H1 (cell line): ENCODE results near the gene ESRRB. TPM values are rescaled to one million over a fixed set of nuclear protein-coding genes. Genes with fewer than 3 reads are reported as not detected.

Experiments
- CTCF ChIA-PET: fragments of 300-600 bp; sonication (Branson Sonifier 250); formaldehyde crosslinking; loops from one replicate; lab custom pipeline; 2021; ENCODE audit not compliant: partially characterized antibody; lab: Charles Lee
- POLR2A ChIA-PET: fragments of 300-600 bp; sonication (Branson Sonifier 250); formaldehyde crosslinking; loops from one replicate; lab custom pipeline; 2021; ENCODE audit warnings: inconsistent platforms; ENCODE audit not compliant: partially characterized antibody; lab: Charles Lee
- DNase-seq, 2 experiments: peaks; one replicate each; pipeline versions ENCODE4 v3.0.0 to v3.0.0-alpha.2; 2010 to 2022; ENCODE audit warnings: low spot score in 2 of 2, low read depth in 1 of 2, mixed read lengths in 1 of 2
- FAIRE-seq: peaks from 2 replicates; lab custom pipeline; 2011; peaks lifted over from hg19 to GRCh38; lab: Jason Lieb, UNC
- H2AFZ ChIP-seq: 2 replicates; pipeline ENCODE4 v1.8.1; 2012; ENCODE audit warnings: low read length, inconsistent platforms
- H2AK5ac ChIP-seq: 2 replicates; pipeline ENCODE4 v1.6.1; 2013; ENCODE audit warnings: low read depth, low read length
- H2BK120ac ChIP-seq: replicated peaks from 2 replicates; pipeline ENCODE3; 2013; ENCODE audit warnings: low read depth, low read length, inconsistent platforms
- H2BK12ac ChIP-seq: 2 replicates; pipeline ENCODE4 v1.6.1; 2013; ENCODE audit warnings: low read depth, low read length
- H2BK15ac ChIP-seq: 2 replicates; pipeline ENCODE4 v1.6.1; 2013; ENCODE audit warnings: low read length
- H2BK20ac ChIP-seq: 2 replicates; pipeline ENCODE4 v1.6.1; 2013; ENCODE audit warnings: low read length
- H2BK5ac ChIP-seq: 2 replicates; pipeline ENCODE4 v1.6.1; 2013; ENCODE audit warnings: low read depth, low read length
- H3K14ac ChIP-seq: 2 replicates; pipeline ENCODE4 v1.6.1; 2013; ENCODE audit warnings: inconsistent platforms; ENCODE audit not compliant: insufficient read length
- H3K18ac ChIP-seq: 2 replicates; pipeline ENCODE4 v1.6.1; 2013; ENCODE audit warnings: low read length; ENCODE audit errors: extremely low read depth
- H3K23ac ChIP-seq: 2 replicates; pipeline ENCODE4 v1.6.1; 2013; ENCODE audit warnings: inconsistent platforms; ENCODE audit not compliant: insufficient read length
- H3K23me2 ChIP-seq: 2 replicates; pipeline ENCODE4 v1.6.1; 2013; ENCODE audit warnings: low read depth, low read length
- H3K27ac ChIP-seq: 2 replicates; pipeline ENCODE4 v1.6.1; 2011; ENCODE audit warnings: low read depth, low read length, inconsistent platforms
- H3K27me3 ChIP-seq, 4 experiments: replicated peaks in 1 of 4; 1 replicate in 1 of 4; 2 replicates in 3 of 4; pipeline versions ENCODE4 v1.6.1 to v1.8.1; 2011 to 2013; ENCODE audit warnings: low read length in 3 of 4, mild to moderate bottlenecking in 3 of 4, inconsistent platforms in 2 of 4, mixed read lengths in 2 of 4, moderate library complexity in 1 of 4; ENCODE audit not compliant: control insufficient read depth in 3 of 4, insufficient read depth in 3 of 4; ENCODE audit errors: extremely low read depth in 1 of 4
- H3K36me3 ChIP-seq, 4 experiments: 2 replicates each; pipeline versions ENCODE4 v1.6.1 to v1.8.1; 2011 to 2013; ENCODE audit warnings: mild to moderate bottlenecking in 4 of 4, low read length in 3 of 4, moderate library complexity in 2 of 4, control low read depth in 1 of 4, inconsistent platforms in 1 of 4; ENCODE audit not compliant: insufficient read depth in 4 of 4, control insufficient read depth in 2 of 4
- H3K4ac ChIP-seq: replicated peaks from 2 replicates; pipeline ENCODE3; 2013; ENCODE audit warnings: low read length, low read depth, mixed read lengths, inconsistent platforms; ENCODE audit not compliant: insufficient read length
- H3K4me1 ChIP-seq, 4 experiments: replicated peaks in 1 of 4; 1 replicate in 1 of 4; 2 replicates in 3 of 4; pipeline versions ENCODE4 v1.6.1 to v1.8.1; 2011 to 2013; ENCODE audit warnings: low read length in 3 of 4, inconsistent platforms in 2 of 4, mixed read lengths in 1 of 4; ENCODE audit not compliant: insufficient read depth in 4 of 4, control insufficient read depth in 3 of 4
- H3K4me2 ChIP-seq, 2 experiments: 2 replicates each; pipeline versions ENCODE4 v1.6.1 to v1.8.1; 2011 to 2013; ENCODE audit warnings: low read depth in 2 of 2, low read length in 2 of 2, control low read depth in 1 of 2, inconsistent platforms in 1 of 2, mild to moderate bottlenecking in 1 of 2; ENCODE audit not compliant: insufficient read depth in 1 of 2
- H3K4me3 ChIP-seq, 4 experiments: fragments of 200-600, 300-600 bp in 1 of 4; sonication (generic), shearing (Covaris generic), sonication (Bioruptor Twin) in 1 of 4; 2 replicates each; pipeline versions ENCODE4 v1.5.1 to v1.8.1; 2011 to 2016; ENCODE audit warnings: low read length in 4 of 4, low read depth in 3 of 4, control low read depth in 2 of 4, inconsistent platforms in 2 of 4, mild to moderate bottlenecking in 2 of 4, mixed read lengths in 1 of 4, moderate library complexity in 1 of 4; ENCODE audit not compliant: insufficient read depth in 2 of 4; ENCODE audit errors: extremely low read depth in 1 of 4
- H3K56ac ChIP-seq: replicated peaks from 2 replicates; pipeline ENCODE3; 2013; ENCODE audit warnings: low read depth, mild to moderate bottlenecking, mixed read lengths, low read length, inconsistent platforms; ENCODE audit not compliant: insufficient read length
- H3K79me1 ChIP-seq: 2 replicates; pipeline ENCODE4 v1.6.1; 2013; ENCODE audit warnings: low read depth, low read length, control low read depth
- H3K79me2 ChIP-seq, 2 experiments: 2 replicates each; pipeline versions ENCODE4 v1.6.1 to v1.8.1; 2012 to 2013; ENCODE audit warnings: low read length in 2 of 2, mild to moderate bottlenecking in 2 of 2, inconsistent platforms in 1 of 2; ENCODE audit not compliant: insufficient read depth in 2 of 2, control insufficient read depth in 1 of 2
- H3K9ac ChIP-seq, 4 experiments: replicated peaks in 1 of 4; 1 replicate in 1 of 4; 2 replicates in 3 of 4; pipeline versions ENCODE4 v1.6.1 to v1.8.1; 2011 to 2013; ENCODE audit warnings: low read depth in 3 of 4, low read length in 3 of 4, control low read depth in 2 of 4, mild to moderate bottlenecking in 2 of 4, moderate library complexity in 2 of 4, inconsistent platforms in 1 of 4; ENCODE audit errors: extremely low read depth in 1 of 4
- H3K9me3 ChIP-seq, 2 experiments: 2 replicates each; pipeline versions ENCODE4 v1.6.1 to v1.8.1; 2012 to 2013; ENCODE audit warnings: mild to moderate bottlenecking in 2 of 2, moderate library complexity in 2 of 2, control low read depth in 1 of 2, inconsistent platforms in 1 of 2, low read depth in 1 of 2, low read length in 1 of 2, mixed read lengths in 1 of 2; ENCODE audit not compliant: insufficient read depth in 2 of 2
- H4K20me1 ChIP-seq, 2 experiments: replicated peaks in 1 of 2; 2 replicates each; pipeline versions ENCODE3 to v1.8.1; 2011 to 2013; ENCODE audit warnings: inconsistent platforms in 2 of 2, low read length in 2 of 2, mild to moderate bottlenecking in 1 of 2; ENCODE audit not compliant: insufficient read depth in 2 of 2, control insufficient read depth in 1 of 2
- H4K5ac ChIP-seq: 2 replicates; pipeline ENCODE4 v1.6.1; 2013; ENCODE audit warnings: low read length, low read depth, mixed read lengths, inconsistent platforms; ENCODE audit not compliant: insufficient read length
- H4K8ac ChIP-seq: 2 replicates; pipeline ENCODE4 v1.8.0; 2013; ENCODE audit warnings: mild to moderate bottlenecking, moderate library complexity, low read length, inconsistent platforms; ENCODE audit not compliant: insufficient read depth; ENCODE audit errors: extremely low read depth
- H4K91ac ChIP-seq: replicated peaks from 2 replicates; pipeline ENCODE3; 2013; ENCODE audit warnings: low read length, mixed read lengths, inconsistent platforms; ENCODE audit not compliant: insufficient read length
- CEBPB ChIP-seq: IDR thresholded peaks from 2 replicates; pipeline ENCODE4 v1.6.1; 2012; ENCODE audit warnings: low read depth, low read length
- MAFK ChIP-seq: IDR thresholded peaks from 2 replicates; pipeline ENCODE4 v1.6.1; 2012; ENCODE audit warnings: low read depth, mild to moderate bottlenecking, improper control_type of control experiment, low read length
- MAX ChIP-seq: IDR thresholded peaks from 2 replicates; pipeline ENCODE4 v1.6.1; 2012; ENCODE audit warnings: inconsistent platforms
- RFX5 ChIP-seq: IDR thresholded peaks from 2 replicates; pipeline ENCODE4 v1.6.1; 2011; ENCODE audit warnings: low read depth, low read length, improper control_type of control experiment, borderline replicate concordance
- SIN3A ChIP-seq, 2 experiments: IDR thresholded peaks in 1 of 2; conservative IDR thresholded peaks in 1 of 2; 2 replicates each; pipeline ENCODE4 v1.6.1; 2011 to 2012; ENCODE audit warnings: low read length in 2 of 2, improper control_type of control experiment in 1 of 2, low read depth in 1 of 2, mild to moderate bottlenecking in 1 of 2
- TEAD4 ChIP-seq: IDR thresholded peaks from 2 replicates; pipeline ENCODE4 v1.6.1; 2012; ENCODE audit warnings: low read depth, low read length, inconsistent platforms, mixed read lengths
- WGBS, 2 experiments: shearing (Covaris generic) in 1 of 2; methylation state at CpG; one replicate each; pipeline versions ENCODE4 v1.1.6 to v1.1.7; 2013 to 2015; ENCODE audit warnings: low lambda C conversion rate in 2 of 2, mixed read lengths in 2 of 2, inconsistent platforms in 1 of 2, low coverage in 1 of 2, missing lambda C conversion rate in 1 of 2; ENCODE audit not compliant: insufficient replicate concordance in 2 of 2, insufficient coverage in 1 of 2, insufficient read length in 1 of 2; ENCODE audit errors: extremely low coverage in 1 of 2, missing lambda C conversion rate in 1 of 2; 5-methylcytosine and 5-hydroxymethylcytosine counted together
- polyA plus RNA-seq, 7 experiments: library from polyadenylated mRNA; depleted of rRNA in 3 of 7; stranded (reverse) in 5 of 7; unstranded in 2 of 7; fragments of >200 nt in 5 of 7; fragments of 200-250 nt in 2 of 7; gene quantifications; 1 replicate in 5 of 7; 2 replicates in 1 of 7; 4 replicates in 1 of 7; pipeline versions ENCODE4 v1.2.1 to v1.2.3, GENCODE V29; 2011 to 2013; ENCODE audit warnings: missing spikeins in 2 of 7, mixed read lengths in 2 of 7
- total RNA-seq: library from RNA; stranded (reverse); fragmentation: NEBNext Ultra II Directional; extraction: Animal tissue kit (Norgen Biotek cat#: 25700); gene quantifications from 2 replicates; pipeline ENCODE4 v1.2.1, GENCODE V29; 2021

ESRRB gene
- total and polyA plus RNA-seq, 2 of the 8 experiments (the other 6 are each of a cell fraction or from before 2014, with no cell fraction given), result 0.29 to 0.45 TPM

DNA sequence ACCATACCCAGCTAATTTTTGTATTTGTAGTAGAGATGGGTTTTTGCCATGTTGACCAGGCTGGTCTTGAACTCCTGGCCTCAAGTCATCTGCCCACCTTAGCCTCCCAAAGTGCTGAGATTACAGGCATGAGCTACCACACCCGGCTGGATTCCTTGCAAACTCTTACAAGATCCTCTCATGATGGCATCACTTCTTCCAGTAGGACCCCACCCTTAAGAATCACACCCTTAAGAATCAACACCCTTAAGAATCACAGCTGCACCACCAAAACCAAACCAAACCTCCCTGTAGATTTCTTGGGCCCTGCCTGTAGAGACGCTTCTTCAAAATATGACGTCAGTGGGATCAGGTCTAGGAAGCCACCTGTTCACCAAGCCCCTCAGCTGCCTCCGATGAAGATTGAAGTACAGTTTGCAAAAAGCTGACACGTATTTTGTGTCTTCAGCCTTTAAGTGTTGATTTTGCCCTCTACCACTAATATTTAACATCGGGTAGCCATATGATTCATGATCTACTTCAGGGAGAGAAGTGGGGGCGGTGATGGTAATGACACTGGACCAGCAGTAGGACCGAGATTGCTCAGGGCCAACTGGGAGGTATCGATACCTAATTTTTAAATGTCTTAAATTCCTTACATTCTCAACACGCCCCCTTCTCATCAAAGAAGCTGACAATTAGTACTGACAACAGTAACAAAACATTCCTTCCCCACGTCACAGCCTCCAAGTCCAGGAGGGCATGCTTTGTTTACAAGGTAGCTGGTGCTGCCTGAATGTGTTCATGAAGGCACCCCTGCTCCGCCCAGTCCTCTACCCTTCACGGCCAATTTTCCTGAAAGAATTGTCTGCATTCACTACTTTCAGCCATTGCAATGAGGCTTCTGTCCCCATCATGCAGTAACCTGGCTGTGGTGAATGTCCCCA lies 57.2 kb downstream of the ESRRB start:
- Histone ChIP-seq H3K23me2 (no peaks in the 10 kb centered on the region; the same call in 1 of the 2 replicates), H4K91ac (no peak overlapping the region), H4K20me1 (no peaks in the 10 kb centered on the region), H3K4me3 (no peak overlapping the region), H3K79me2 (no peaks in the 10 kb centered on the region), H3K27ac (no peak overlapping the region), H2BK15ac (no peak overlapping the region), H3K4me1 (peaks cover 0 to 3% (median 2%) of the 10 kb centered on the region in 4 experiments; a peak in 4 of 7 replicates), H4K8ac (no peak overlapping the region)
- no peak for FAIRE-seq
- TF ChIP-seq TEAD4 (peak; percentile 58; the same call in 1 of the 2 replicates), RFX5 (no peak), SIN3A (conservative IDR thresholded peaks at IDR 0.05 in 1 of 2, IDR thresholded peaks at IDR 0.05 in 1 of 2; ENCODE audit: low read depth in 1 of 2, low read length in 2 of 2) (0 out of 4 replicates have a peak, but pooled peaks of 1 of the 2 experiments have one; percentile 29), MAFK (no peak), MAX (0 out of 2 replicates have a peak, but pooled peaks have one; percentile 10), CEBPB (no peak)
- TF ChIP-seq, all 59 proteins: peak for 3
- H3K9me3 ChIP-seq, result no peaks in the 10 kb centered on the region
- H3K79me1 ChIP-seq, result no peaks in the 10 kb centered on the region
- H3K36me3 ChIP-seq, result no peaks in the 10 kb centered on the region
- H3K23ac ChIP-seq, result no peak overlapping the region
- no peak overlapping the region for H3K56ac ChIP-seq
- H3K4me2 ChIP-seq, result no peak overlapping the region
- no peak overlapping the region for H2BK120ac ChIP-seq
- no peak overlapping the region for H2BK12ac ChIP-seq
- no peak overlapping the region for H2AK5ac ChIP-seq
- H3K18ac ChIP-seq, result no peak overlapping the region
- ChIA-PET CTCF (interaction anchor here (0.9 to 4.8 kb wide), 6 partner anchors 10 to 247 kb away, joined by 3 to 19 read pairs (median 4); no protein-coding TSS in a partner anchor), POLR2A (interaction anchor here (1.1 kb wide), 1 partner anchor 9 kb away, joined by 3 read pairs; no protein-coding TSS in a partner anchor)
- H2BK5ac ChIP-seq, result no peak overlapping the region; the same call in 1 of the 2 replicates
- H4K5ac ChIP-seq, result no peak overlapping the region
- no peak overlapping the region for H3K9ac ChIP-seq
- no peak for DNase-seq
- no peak overlapping the region for H2BK20ac ChIP-seq
- no peak overlapping the region for H2AFZ ChIP-seq
- 87% methylated on average over 13 of the region's 13 CpGs; no CpG with 5 or more reads in 1 of the 2 experiments for WGBS, 2 experiments
- no peak overlapping the region for H3K14ac ChIP-seq
- H3K27me3 ChIP-seq, result no peaks in the 10 kb centered on the region
- H3K4ac ChIP-seq, result no peak overlapping the region
